HG03175 (cell line): ENCODE measurements around the gene PARP14.

Experiments
- ATAC-seq: cut with Tn5 transposase; IDR thresholded peaks from one replicate; pipeline ENCODE4 v1.9.1; 2021; ENCODE audit warnings: mild to moderate bottlenecking, moderate library complexity; ENCODE audit not compliant: unreplicated experiment

Gene PARP14

GRCh38 chr3:122767540-122768372 lies 87.1 kb downstream of the PARP14 start:
- ATAC-seq: no peak

- no peak for ATAC-seq
Observed at GRCh38 chr3:122770521-122771202, 90.0 kb downstream of the PARP14 start.

GRCh38 chr3:122772827-122773226 lies 92.2 kb downstream of the PARP14 start:
- no peak for ATAC-seq

- ATAC-seq: peak; percentile 60
Observed at GRCh38 chr3:122773944-122774509, 93.4 kb downstream of the PARP14 start.

DNA sequence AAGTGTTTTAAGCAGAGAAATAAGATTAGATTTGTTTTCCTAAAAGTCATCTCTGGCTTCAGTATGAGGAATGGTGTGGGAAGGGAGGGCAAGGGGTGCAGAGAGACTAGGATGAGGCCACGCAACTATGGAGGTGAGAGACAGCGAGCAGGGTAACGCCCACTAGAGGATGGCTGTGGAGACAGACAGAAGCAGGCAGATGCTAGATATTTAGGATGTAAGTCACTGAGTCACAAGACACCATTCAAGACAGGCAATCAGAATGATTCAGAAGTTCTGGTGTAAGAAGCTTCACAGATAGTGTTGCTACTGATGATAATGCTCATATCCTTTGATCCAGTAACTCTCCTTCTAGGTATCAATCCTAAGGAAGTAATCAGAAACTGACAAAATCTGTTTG lies 93.9 kb downstream of the PARP14 start:
- ATAC-seq: no peak

- no peak for ATAC-seq
Observed at GRCh38 chr3:122776675-122777468, 96.2 kb downstream of the PARP14 start.

DNA sequence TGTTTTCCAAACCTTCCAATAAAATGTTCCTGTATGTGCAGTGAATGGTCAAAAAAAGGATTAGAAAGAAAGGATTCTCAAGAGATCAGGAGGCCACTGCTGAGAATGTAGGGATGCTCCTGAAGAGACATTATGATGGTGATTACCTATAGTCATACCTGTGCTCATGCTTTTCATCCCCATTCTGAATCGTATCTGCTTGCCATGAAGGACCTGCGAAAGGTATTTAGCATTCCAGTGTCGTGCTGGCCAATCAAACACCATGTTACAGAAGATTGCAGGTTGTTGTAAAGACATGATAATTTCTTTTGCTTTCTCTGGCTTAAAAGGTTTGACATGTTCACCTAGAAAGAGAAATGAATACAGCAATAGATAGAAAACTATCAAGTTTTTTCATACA lies 96.9 kb downstream of the PARP14 start:
- no peak for ATAC-seq
